Esophagus muscularis mucosa (tissue), 4 donors: ENCODE data around the gene PRDM16. TPM values are rescaled to one million over a fixed set of nuclear protein-coding genes. Genes with fewer than 3 reads are reported as not detected.
"Not testable (repeated sequence)": the region's sequence is repeated elsewhere in the genome, so short reads cannot be mapped to it uniquely, and the experiment has no call there.

Source experiments
- DNase-seq: peaks from one replicate; pipeline ENCODE4 v3.0.0-alpha.2; 2017; ENCODE audit errors: extremely low spot score
- H3K27ac ChIP-seq, 4 donors: fragments of 200-600 bp; sonication (generic); replicated peaks in 1 of 4; 1 replicate in 3 of 4; 2 replicates in 1 of 4; pipeline ENCODE4 v1.5.1; 2016 to 2019; ENCODE audit warnings: mild to moderate bottlenecking in 1 of 4
- H3K27me3 ChIP-seq, 4 donors: fragments of 200-600 bp; sonication (generic); one replicate each; pipeline versions ENCODE4 v1.5.1 to v1.6.0; 2016 to 2019
- H3K36me3 ChIP-seq, 4 donors: fragments of 200-600 bp; sonication (generic); one replicate each; pipeline ENCODE4 v1.5.1; 2016 to 2019
- H3K4me1 ChIP-seq, 4 donors: fragments of 200-600 bp; sonication (generic); one replicate each; pipeline ENCODE4 v1.5.1; 2016 to 2019
- H3K4me3 ChIP-seq, 4 donors: fragments of 200-600 bp; sonication (generic); 1 replicate in 2 of 4; 2 replicates in 2 of 4; pipeline ENCODE4 v1.5.1; 2016 to 2019; ENCODE audit warnings: mild to moderate bottlenecking in 4 of 4, moderate library complexity in 1 of 4
- H3K9me3 ChIP-seq, 4 donors: fragments of 200-600 bp; sonication (generic); 1 replicate in 3 of 4; 2 replicates in 1 of 4; pipeline ENCODE4 v1.5.1; 2016 to 2019
- EP300 ChIP-seq: sonication (generic); formaldehyde crosslinking; IDR thresholded peaks from one replicate; pipeline ENCODE4 v1.6.1; 2017; ENCODE audit warnings: antibody characterized with exemption
- POLR2A ChIP-seq: fragments of 450-650 bp; IDR thresholded peaks from one replicate; pipeline ENCODE4 v1.6.1; 2017; ENCODE audit warnings: antibody characterized with exemption, moderate library complexity, mild to moderate bottlenecking, low read depth
- POLR2AphosphoS5 ChIP-seq, 2 donors: sonication (generic); formaldehyde crosslinking; IDR thresholded peaks; one replicate each; pipeline ENCODE4 v1.6.1; 2017; ENCODE audit warnings: antibody characterized with exemption in 2 of 2
- WGBS: methylation state at CpG from one replicate; pipeline ENCODE4 v1.1.5; 2018; 5-methylcytosine and 5-hydroxymethylcytosine counted together
- intact Hi-C: fragments of 100-400 bp; cut with DNase I; formaldehyde crosslinking; loops from one replicate; pipeline ENCODE4 v1.15.1; 2023
- total RNA-seq, 4 donors: library from RNA; depleted of rRNA; stranded (reverse); fragments of >200 nt; gene quantifications; one replicate each; pipeline versions ENCODE4 v1.1.0 to v1.2.1, GENCODE V29; 2016
- TF ChIP-seq, protein P1 (sequence below), 3 experiments: fragments of 200-600 bp in 2 of 3; fragments of 450-650 bp in 1 of 3; sonication (generic) in 2 of 3; IDR thresholded peaks; one replicate each; pipeline ENCODE4 v1.5.1; 2017 to 2019; ENCODE audit warnings: antibody characterized with exemption in 3 of 3, mild to moderate bottlenecking in 2 of 3, moderate library complexity in 1 of 3

The PRDM16 gene
- total RNA-seq, 4 donors from 2014 or later, result 1.2 to 4.4 (median 2.2) TPM

DNA sequence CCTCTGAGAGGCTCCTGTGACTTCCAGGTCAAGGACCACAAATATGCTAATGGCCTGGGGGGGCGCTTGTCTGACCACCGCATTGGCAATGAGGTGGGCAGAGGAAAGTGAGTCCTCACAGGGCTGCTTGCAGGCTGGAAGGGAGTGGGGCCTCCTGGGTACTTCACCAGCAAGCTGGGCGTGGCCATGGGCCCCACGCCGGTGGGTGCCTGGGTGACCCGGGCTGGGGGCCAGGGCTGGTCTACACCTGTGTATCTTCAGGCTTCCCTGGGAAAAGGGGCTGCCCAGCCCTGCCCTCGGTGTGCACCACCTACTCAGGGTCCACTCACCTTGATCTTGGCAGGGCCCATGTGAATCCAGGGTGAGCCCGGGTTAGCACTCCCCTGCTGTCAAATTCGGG lies 167.4 kb downstream of the PRDM16 start:
- no peak overlapping the region for H3K27ac ChIP-seq
- TF ChIP-seq, protein P1, sequence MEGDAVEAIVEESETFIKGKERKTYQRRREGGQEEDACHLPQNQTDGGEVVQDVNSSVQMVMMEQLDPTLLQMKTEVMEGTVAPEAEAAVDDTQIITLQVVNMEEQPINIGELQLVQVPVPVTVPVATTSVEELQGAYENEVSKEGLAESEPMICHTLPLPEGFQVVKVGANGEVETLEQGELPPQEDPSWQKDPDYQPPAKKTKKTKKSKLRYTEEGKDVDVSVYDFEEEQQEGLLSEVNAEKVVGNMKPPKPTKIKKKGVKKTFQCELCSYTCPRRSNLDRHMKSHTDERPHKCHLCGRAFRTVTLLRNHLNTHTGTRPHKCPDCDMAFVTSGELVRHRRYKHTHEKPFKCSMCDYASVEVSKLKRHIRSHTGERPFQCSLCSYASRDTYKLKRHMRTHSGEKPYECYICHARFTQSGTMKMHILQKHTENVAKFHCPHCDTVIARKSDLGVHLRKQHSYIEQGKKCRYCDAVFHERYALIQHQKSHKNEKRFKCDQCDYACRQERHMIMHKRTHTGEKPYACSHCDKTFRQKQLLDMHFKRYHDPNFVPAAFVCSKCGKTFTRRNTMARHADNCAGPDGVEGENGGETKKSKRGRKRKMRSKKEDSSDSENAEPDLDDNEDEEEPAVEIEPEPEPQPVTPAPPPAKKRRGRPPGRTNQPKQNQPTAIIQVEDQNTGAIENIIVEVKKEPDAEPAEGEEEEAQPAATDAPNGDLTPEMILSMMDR (IDR thresholded peaks at IDR 0.05), result no peak
- TF ChIP-seq POLR2A (no peak), EP300 (no peak), POLR2AphosphoS5 (IDR thresholded peaks at IDR 0.05) (no peak)
- DNase-seq, result no peak
- H3K4me1 ChIP-seq, result peaks cover 0 to 18% (median 9%) of the 10 kb centered on the region in 4 donors
- H3K9me3 ChIP-seq, result peaks cover 0 to 13% (median 8%) of the 10 kb centered on the region in 4 donors
- H3K4me3 ChIP-seq, result no peak overlapping the region
- H3K27me3 ChIP-seq, result peaks cover 0 to 94% (median 8%) of the 10 kb centered on the region in 4 donors
- H3K36me3 ChIP-seq, result no peaks in the 10 kb centered on the region
- WGBS, result no CpG with 5 or more reads among the region's 9 CpGs
- intact Hi-C loops, result no loop called here

DNA sequence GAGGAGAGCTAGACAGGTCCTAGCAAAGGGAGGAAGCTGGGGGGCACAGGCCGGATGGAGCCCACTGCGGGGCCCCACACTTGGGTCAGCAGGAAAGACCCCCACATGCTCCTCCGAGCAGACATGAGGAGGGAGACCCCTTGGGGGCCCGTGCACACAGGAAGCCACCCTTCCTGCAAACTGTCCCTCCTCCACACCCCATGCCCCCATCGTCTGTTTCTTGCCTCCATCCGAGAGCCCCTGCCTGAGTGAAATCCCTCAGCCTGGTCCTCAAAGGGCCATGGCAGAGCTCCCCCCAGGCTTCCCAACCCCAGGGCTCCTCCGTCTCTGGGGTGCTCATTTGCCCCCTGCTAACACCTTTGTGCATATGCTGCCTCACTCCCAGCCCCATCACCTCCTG lies 168.0 kb downstream of the PRDM16 start:
- peaks cover 0 to 23% (median 11%) of the 10 kb centered on the region in 4 donors for H3K4me1 ChIP-seq
- H3K9me3 ChIP-seq, result peaks cover 0 to 13% (median 8%) of the 10 kb centered on the region in 4 donors
- intact Hi-C loops, result no loop called here
- whole genome bisulfite sequencing, result 80% methylated on average over 5 of the region's 7 CpGs
- no peak for TF ChIP-seq EP300
- TF ChIP-seq POLR2AphosphoS5 (IDR thresholded peaks at IDR 0.05), result no peak
- no peak overlapping the region for H3K27ac ChIP-seq
- no peaks in the 10 kb centered on the region for H3K36me3 ChIP-seq
- no peak overlapping the region for H3K4me3 ChIP-seq
- DNase-seq, result no peak
- peaks cover 0 to 94% (median 11%) of the 10 kb centered on the region in 4 donors for H3K27me3 ChIP-seq

DNA sequence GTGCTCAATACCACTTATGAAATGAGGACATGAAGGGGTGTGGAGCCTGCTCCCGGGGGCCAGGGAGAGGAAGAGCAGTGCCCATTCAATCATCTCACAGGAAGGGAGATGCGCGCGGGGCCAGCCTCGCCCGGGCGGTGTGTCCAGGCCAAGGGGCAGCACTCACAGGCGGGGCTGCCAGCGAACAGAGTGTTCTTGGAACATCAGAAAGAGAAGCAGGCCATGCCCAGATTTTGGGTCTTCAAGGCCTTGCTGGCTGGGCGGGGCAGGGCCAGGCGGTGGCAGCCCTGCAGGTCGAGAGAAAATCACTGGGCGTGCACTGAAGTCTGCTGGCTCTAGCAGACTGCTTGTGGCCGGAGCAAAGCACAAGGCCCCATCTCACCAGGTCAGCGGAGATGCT lies 168.6 kb downstream of the PRDM16 start:
- Histone ChIP-seq H3K27ac (no peak overlapping the region), H3K9me3 (peaks cover 0 to 13% (median 8%) of the 10 kb centered on the region in 4 donors), H3K27me3 (peaks cover 0 to 94% (median 14%) of the 10 kb centered on the region in 4 donors), H3K4me3 (no peak overlapping the region), H3K4me1 (peaks cover 0 to 23% (median 11%) of the 10 kb centered on the region in 4 donors), H3K36me3 (no peaks in the 10 kb centered on the region)
- 89% methylated on average over 15 of the region's 15 CpGs for WGBS
- TF ChIP-seq EP300 (no peak), POLR2AphosphoS5 (IDR thresholded peaks at IDR 0.05) (no peak), POLR2A (no peak)
- TF ChIP-seq, protein P1 (IDR thresholded peaks at IDR 0.05), result no peak
- no peak for DNase-seq
- intact Hi-C loops, result no loop called here

DNA sequence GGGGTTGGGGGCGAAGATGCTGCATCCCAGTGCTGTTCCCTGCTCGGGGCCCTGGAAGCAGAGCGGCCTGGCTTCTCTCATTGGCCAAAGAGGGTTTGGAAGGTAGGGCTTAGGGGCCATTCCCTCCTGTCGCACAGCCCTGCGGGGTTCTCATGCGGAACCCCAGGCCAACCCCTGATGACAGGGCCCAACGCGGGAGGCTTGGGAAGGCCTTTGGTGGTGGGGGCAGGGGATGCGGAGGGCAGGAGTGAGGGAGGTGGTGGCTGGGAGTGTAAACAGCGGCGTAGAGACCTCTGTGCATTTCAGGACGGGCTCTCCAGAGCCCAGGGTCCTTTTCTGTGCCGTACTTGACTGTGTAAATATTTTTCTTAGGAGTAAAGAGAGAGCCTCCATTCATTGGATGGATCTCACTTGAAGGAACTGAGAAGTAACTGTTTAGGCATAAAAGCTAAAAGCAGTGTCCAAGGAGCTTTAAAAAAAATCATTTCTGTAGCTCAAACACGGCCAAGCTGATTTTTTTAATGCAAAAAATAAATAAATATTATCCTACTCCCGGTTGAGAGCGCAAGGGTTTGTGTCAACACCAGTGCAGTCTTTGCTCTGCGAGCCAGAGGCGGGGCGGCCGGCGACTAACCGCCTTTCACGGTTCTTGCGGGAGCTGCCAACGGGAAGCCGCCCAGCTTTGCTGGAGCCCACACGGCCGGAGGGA lies 169.1 kb downstream of the PRDM16 start:
- Histone ChIP-seq H3K27me3 (peaks cover 0 to 94% (median 14%) of the 10 kb centered on the region in 4 donors), H3K4me1 (peaks cover 0 to 23% (median 11%) of the 10 kb centered on the region in 4 donors), H3K27ac (no peak overlapping the region), H3K9me3 (peaks cover 0 to 13% (median 8%) of the 10 kb centered on the region in 4 donors), H3K4me3 (no peak overlapping the region), H3K36me3 (no peaks in the 10 kb centered on the region)
- 77% methylated on average over 27 of the region's 28 CpGs for WGBS
- no peak for DNase-seq
- intact Hi-C loops, result no loop called here
- TF ChIP-seq, protein P1 (IDR thresholded peaks at IDR 0.05), result no peak
- TF ChIP-seq POLR2A, result no peak
- no peak for TF ChIP-seq EP300
- TF ChIP-seq POLR2AphosphoS5 (IDR thresholded peaks at IDR 0.05), result no peak

DNA sequence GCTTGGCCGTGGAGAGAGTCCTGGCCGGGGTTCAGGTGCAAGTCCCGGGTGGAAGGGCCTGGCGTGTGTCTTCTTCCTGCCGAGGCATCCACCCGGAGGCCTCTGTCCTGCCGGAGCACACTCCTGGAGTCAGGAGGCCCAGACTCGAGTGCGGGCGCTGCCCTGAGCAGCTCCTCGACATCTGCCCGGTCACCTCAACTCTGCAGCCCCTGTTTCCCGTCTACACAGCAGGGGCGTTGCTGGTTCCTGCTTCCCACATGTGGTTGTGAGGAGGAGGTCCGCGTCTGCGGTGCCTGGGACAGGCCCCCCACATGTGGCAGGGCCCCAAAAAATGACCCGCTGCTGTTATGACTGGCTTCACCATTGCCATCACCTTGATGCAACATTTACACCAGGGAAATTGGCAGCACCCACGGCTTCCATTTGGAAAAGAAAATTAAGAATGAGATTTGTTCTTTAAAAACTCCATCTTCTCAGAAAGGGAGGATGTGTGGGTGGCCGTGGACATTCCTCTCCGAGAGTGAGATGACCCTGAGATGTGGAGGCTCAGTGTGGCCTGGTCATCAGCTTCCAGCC lies 169.8 kb downstream of the PRDM16 start:
- H3K36me3 ChIP-seq, result no peaks in the 10 kb centered on the region
- TF ChIP-seq, protein P1 (IDR thresholded peaks at IDR 0.05), result no peak
- TF ChIP-seq EP300 (no peak), POLR2A (no peak), POLR2AphosphoS5 (IDR thresholded peaks at IDR 0.05) (no peak)
- WGBS, result 89% methylated on average over 18 of the region's 21 CpGs
- H3K27ac ChIP-seq, result no peak overlapping the region
- peaks cover 0 to 23% (median 11%) of the 10 kb centered on the region in 4 donors for H3K4me1 ChIP-seq
- intact Hi-C loops, result no loop called here
- H3K4me3 ChIP-seq, result no peak overlapping the region
- peaks cover 0 to 94% (median 14%) of the 10 kb centered on the region in 4 donors for H3K27me3 ChIP-seq
- peaks cover 0 to 13% (median 8%) of the 10 kb centered on the region in 4 donors for H3K9me3 ChIP-seq
- DNase-seq, result no peak

DNA sequence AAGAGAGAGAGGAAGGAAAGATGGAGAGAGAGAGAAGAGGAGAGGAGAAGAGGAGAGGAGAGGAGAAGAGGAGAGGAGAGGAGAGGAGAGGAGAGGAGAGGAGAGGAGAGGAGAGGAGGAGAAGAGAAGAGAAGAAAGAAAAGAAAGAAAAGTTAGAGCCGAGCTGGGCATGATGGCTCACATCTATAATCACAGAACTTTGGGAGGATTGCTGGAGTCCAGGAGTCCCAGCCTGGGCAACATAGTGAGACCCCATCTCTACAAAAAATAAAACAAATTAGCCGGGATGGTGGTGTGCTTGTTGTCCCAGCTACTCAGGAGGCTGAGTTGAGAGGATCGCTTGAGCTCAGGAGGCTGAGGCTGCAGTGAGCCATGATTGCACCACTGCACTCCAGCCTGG lies 171.0 kb downstream of the PRDM16 start:
- H3K27ac ChIP-seq, H3K36me3 ChIP-seq, DNase-seq, intact Hi-C loops, H3K4me3 ChIP-seq: not testable (repeated sequence)
- WGBS, result 87% methylated on average over 3 of the region's 3 CpGs
- Histone ChIP-seq H3K9me3 (peaks cover 0 to 13% (median 8%) of the 10 kb centered on the region in 4 donors), H3K27me3 (peaks cover 0 to 93% (median 14%) of the 10 kb centered on the region in 4 donors), H3K4me1 (peaks cover 0 to 34% (median 22%) of the 10 kb centered on the region in 4 donors)
